NOMO-1 treated with dmso at 0.1 percent for 144 hours (cell line): Measurements from ENCODE around the gene MICU2.

Experiments used
- DNase-seq: peaks from one replicate; lab custom pipeline; 2025; ENCODE audit not compliant: unreplicated experiment; lab: John Stamatoyannopoulos, UW

The MICU2 gene

DNA sequence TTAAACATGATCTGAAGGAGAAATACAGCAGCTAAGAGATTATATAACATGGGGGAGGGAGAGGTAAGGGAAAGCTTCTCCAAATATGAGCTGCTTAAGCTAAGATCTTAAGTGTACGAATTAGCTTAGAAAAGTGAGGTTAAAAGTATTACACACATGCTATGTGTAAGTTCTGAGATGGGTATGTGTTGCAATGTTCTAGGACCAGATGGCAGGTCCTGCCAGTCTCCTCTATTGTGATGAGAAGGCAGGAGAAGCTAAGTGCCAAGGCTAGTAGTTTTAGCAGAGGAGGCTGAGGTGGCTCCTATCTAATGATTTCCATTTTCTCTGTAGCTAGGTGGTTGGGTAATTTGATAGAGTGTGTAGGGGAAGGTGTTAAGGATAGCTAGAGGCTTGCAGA, 57.6 kb downstream of the MICU2 start:
- DNase-seq: peak; percentile 7

GRCh38 chr13:21544515-21544914, 59.5 kb downstream of the MICU2 start:
- DNase-seq: no peak

DNA sequence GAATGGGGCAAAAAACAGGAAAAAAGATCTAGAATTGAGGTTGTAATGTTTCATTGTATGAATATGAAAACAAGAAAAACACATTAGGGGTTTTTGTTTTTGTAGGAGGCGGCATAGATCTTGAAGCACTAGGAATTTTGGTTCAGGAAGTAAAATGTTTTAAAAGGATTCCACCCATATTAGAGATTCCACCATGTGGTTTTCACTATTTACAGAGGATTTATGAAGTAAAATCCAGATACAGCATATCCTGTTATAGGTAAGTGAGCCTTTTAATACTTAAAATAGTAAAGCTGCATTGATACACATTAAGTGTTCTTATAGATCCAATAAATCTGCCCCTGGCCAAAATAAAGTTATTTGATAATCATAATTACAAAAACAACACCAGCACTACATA, 61.4 kb downstream of the MICU2 start:
- no peak for DNase-seq

DNA sequence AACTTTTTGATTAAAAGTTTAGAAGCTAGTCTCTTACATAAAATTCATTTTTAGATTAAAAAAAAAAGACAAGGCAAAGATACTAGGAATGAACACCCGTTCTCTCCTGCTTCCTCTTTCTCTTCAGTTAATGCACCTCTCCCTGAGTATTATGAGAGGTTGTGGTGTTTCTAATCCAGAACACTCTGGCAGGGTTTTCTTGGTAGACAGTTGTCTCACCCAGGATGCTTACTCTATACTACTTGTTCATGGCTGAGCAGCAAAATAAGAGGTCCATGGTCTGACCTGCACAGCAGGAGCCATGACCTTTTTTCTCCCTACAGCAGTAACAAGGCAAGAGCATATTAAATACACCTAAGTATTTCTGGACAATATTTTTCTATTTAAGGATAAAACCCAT, 62.0 kb downstream of the MICU2 start:
- no peak for DNase-seq

- no peak for DNase-seq
Measured at GRCh38 chr13:21541271-21541670, 62.7 kb downstream of the MICU2 start.

- DNase-seq: no peak
Measured at GRCh38 chr13:21539687-21540086, 64.3 kb downstream of the MICU2 start.

GRCh38 chr13:21538753-21539152, 65.2 kb downstream of the MICU2 start:
- no peak for DNase-seq

GRCh38 chr13:21538280-21538679, 65.7 kb downstream of the MICU2 start:
- DNase-seq: no peak

- DNase-seq: no peak
Measured at GRCh38 chr13:21537105-21537504, 66.9 kb downstream of the MICU2 start.

DNA sequence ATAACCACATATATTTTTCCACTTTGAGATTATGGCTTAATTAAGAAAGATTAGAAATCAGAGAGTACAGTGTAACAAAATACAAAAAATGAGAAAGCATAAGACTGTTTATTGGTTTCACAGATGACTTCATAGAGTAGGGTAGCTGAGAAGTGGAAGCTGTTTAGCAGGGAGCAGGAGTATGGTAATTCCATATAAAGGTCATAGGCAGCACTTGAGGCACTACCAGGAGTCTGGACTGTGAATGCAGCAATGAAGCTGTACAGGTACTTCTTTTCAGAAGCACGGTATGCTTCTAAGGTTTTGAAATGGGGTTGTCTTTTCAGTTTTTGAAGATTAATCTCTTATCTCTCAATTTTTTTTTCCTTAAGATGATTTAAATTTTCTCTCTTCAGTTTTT, 69.2 kb downstream of the MICU2 start:
- no peak for DNase-seq

GRCh38 chr13:21531455-21531854, 72.5 kb downstream of the MICU2 start:
- no peak for DNase-seq

DNA sequence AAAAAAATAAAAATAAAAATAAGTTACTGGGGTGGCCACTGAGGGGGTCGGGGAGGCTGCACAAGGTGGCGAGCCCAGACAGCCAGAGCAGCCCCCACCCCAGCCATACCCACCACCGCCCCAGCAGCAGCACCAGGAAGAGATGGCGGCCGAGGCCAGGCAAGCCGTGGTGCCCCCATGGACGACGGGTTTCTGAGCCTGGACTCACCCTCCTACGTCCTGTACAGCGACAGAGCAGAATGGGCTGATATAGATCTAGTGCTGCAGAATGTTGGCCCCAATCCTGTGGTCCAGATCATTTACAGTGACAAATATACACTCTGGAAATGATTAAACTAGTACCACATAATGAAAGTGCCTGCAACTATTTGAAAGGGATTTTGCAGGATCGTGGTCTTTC, 73.3 kb downstream of the MICU2 start:
- DNase-seq: no peak

DNA sequence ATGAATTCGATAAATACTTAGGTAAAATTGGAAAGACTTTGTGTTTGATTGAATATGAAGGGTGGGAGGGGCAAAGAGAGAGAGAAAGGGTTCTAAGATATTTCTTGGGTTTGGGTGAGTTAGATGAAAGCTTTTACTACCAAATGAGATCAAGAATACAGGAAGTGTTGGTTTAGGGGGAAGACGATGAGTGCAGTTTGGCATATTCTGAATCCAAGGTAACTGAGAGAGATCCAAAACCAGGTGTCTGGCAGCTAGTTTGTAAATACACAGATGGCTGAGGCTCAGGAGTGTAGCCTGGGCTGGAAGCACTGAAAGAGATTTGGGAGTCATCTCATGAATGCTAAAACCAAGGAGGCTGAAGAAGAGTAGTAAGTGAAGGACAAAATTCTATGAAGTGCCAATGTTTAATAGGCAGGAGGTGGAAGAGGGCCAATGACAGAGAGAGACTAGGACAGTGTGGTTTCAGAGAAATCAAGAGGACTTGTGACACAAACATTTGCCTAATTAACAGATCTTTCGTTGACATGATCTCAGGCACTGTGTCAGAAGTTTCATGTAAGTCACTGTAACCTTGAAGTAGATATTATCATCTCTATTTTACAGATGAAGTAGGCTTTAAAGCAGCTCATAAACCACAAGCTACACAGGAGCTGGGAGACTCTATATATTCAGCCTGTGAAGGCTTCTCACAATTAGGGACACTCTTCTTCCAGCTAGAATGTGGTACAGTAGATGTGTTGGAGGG, 74.7 kb downstream of the MICU2 start:
- no peak for DNase-seq

DNA sequence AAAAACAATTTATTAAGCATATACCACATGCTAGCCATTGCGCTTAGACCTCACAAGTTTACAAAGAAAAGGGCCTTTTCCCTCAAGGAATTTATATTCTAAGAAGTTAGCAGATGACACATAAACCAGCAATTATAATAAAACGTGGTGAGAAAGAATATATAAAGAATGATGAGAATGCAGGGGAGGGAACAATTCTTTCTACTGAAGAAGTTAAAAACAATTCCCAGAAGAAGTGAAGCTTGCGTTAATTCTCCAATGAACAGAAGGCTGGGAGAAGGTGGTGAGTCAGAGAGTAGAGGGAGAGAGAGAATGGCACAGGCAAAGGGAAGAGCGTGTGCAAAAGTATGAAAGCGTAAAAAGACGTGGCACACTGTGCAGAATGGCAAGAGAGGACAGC, 75.4 kb downstream of the MICU2 start:
- no peak for DNase-seq

GRCh38 chr13:21526707-21527540, 77.0 kb downstream of the MICU2 start:
- no peak for DNase-seq

GRCh38 chr13:21522847-21523246, 81.1 kb downstream of the MICU2 start:
- DNase-seq: no peak

DNA sequence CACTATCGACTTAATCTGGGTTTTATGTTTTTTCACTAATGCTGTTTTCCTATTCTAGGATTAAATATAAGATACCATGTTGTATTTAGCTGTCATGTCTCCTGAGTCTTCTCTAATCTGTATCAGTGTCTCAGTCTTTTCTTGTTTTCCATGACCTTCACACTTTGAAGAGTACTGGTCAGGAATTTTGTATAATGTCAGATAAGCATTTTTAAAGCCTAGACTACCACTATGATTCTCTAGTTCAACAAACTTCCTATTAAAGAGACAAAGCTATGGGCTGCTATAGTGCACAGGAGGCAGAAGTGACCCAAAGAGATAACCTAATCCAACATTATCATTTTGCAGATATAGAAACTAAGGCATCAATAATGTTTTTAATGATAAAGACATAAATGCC, 81.8 kb downstream of the MICU2 start:
- DNase-seq: no peak

- no peak for DNase-seq
Measured at GRCh38 chr13:21518617-21519144, 85.3 kb downstream of the MICU2 start.

- no peak for DNase-seq
Measured at GRCh38 chr13:21517576-21517975, 86.4 kb downstream of the MICU2 start.

GRCh38 chr13:21516805-21517204, 87.2 kb downstream of the MICU2 start:
- no peak for DNase-seq

DNA sequence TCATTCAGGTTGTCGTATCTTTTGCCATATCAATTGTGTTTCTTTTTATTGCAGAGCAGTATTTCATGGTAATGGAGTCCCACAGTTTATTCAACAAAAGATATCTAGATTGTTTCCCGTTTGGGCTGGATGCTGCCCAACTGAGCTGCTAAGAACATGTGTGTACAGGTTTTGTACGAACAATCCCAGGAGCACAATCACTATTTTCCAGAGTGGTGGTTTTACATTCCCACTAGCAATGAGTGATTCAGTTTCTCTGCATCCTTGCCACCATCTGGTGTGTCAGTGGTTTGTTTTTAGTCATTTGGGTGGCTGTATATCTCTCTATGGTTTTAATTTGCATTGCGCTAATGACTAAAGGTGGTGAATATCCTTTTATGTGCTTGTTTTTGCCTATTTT, 92.1 kb downstream of the MICU2 start:
- DNase-seq: no peak

- no peak for DNase-seq
Measured at GRCh38 chr13:21504379-21504778, 99.6 kb downstream of the MICU2 start.
